Thoracic aorta (tissue), 2 donors: ENCODE data around the gene ALG1. TPM values are rescaled to one million over a fixed set of nuclear protein-coding genes. Genes with fewer than 3 reads are reported as not detected.
"Not testable (repeated sequence)": the region's sequence is repeated elsewhere in the genome, so short reads cannot be mapped to it uniquely, and the experiment has no call there.

Experiments used
- ATAC-seq: fragments of 150-250 bp; one replicate; pipeline ENCODE4 v1.8.0; 2017; ENCODE audit warnings: low read depth; ENCODE audit not compliant: insufficient number of reproducible peaks, low FRiP score
- DNase-seq: peaks from one replicate; pipeline ENCODE4 v3.0.0-alpha.2; 2020; ENCODE audit warnings: low spot score
- H3K27ac ChIP-seq, 2 donors: fragments of 200-600 bp; sonication (generic); 1 replicate in 1 of 2; 2 replicates in 1 of 2; pipeline ENCODE4 v1.5.1; 2016; ENCODE audit warnings: mild to moderate bottlenecking in 2 of 2, moderate library complexity in 2 of 2
- H3K27me3 ChIP-seq: fragments of 200-600 bp; sonication (generic); replicated peaks from 2 replicates; pipeline ENCODE4 v1.6.0; 2016; ENCODE audit warnings: mild to moderate bottlenecking; ENCODE audit not compliant: insufficient read depth
- H3K36me3 ChIP-seq: fragments of 200-600 bp; sonication (generic); one replicate; pipeline ENCODE4 v1.5.1; 2016
- H3K4me1 ChIP-seq, 2 donors: fragments of 200-600 bp; sonication (generic); 1 replicate in 1 of 2; 2 replicates in 1 of 2; pipeline versions ENCODE4 v1.5.1 to v1.6.0; 2016; ENCODE audit warnings: low read depth in 2 of 2, mild to moderate bottlenecking in 1 of 2; ENCODE audit not compliant: control insufficient read depth in 1 of 2
- H3K4me3 ChIP-seq: fragments of 200-600 bp; sonication (generic); 2 replicates; pipeline ENCODE4 v1.5.1; 2016; ENCODE audit warnings: mild to moderate bottlenecking
- H3K9me3 ChIP-seq: fragments of 200-600 bp; sonication (generic); 2 replicates; pipeline ENCODE4 v1.5.1; 2016
- total RNA-seq, 2 donors: library from RNA; depleted of rRNA; stranded (reverse); fragments of >200 nt; gene quantifications; one replicate each; pipeline versions ENCODE4 v1.1.0 to v1.2.3, GENCODE V29; 2016
- TF ChIP-seq, protein P1 (sequence below): fragments of 200-600 bp; sonication (generic); IDR thresholded peaks from one replicate; pipeline ENCODE4 v1.5.1; 2019; ENCODE audit warnings: antibody characterized with exemption

ALG1 gene
- total RNA-seq, 2 donors from 2014 or later, result 24.1 to 36.7 TPM

DNA sequence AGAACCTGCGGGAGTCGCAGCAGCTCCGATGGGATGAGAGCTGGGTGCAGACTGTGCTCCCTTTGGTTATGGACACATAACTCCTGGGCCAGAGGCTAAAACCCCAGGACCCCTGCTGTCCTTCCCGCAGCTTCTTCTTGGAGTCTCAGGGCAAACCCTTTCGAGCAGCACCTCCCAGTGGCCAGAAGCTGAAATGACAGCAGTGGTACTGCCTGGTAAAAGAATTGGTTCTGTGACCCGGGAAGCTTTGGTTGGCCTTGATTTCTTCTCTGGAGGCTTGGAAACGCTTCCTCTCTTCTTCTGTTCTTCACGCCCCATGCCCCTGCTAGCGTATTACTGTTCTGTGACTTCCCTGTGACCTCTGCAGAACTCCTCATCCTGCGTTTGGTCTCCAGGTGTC is 13.2 kb downstream of the ALG1 start:
- H3K36me3 ChIP-seq, result peaks cover 19% of the 10 kb centered on the region
- H3K4me1 ChIP-seq, H3K4me3 ChIP-seq, H3K27me3 ChIP-seq, H3K27ac ChIP-seq, DNase-seq, H3K9me3 ChIP-seq, ATAC-seq: not testable (repeated sequence)
- TF ChIP-seq, protein P1, sequence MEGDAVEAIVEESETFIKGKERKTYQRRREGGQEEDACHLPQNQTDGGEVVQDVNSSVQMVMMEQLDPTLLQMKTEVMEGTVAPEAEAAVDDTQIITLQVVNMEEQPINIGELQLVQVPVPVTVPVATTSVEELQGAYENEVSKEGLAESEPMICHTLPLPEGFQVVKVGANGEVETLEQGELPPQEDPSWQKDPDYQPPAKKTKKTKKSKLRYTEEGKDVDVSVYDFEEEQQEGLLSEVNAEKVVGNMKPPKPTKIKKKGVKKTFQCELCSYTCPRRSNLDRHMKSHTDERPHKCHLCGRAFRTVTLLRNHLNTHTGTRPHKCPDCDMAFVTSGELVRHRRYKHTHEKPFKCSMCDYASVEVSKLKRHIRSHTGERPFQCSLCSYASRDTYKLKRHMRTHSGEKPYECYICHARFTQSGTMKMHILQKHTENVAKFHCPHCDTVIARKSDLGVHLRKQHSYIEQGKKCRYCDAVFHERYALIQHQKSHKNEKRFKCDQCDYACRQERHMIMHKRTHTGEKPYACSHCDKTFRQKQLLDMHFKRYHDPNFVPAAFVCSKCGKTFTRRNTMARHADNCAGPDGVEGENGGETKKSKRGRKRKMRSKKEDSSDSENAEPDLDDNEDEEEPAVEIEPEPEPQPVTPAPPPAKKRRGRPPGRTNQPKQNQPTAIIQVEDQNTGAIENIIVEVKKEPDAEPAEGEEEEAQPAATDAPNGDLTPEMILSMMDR, result peak; percentile 56

DNA sequence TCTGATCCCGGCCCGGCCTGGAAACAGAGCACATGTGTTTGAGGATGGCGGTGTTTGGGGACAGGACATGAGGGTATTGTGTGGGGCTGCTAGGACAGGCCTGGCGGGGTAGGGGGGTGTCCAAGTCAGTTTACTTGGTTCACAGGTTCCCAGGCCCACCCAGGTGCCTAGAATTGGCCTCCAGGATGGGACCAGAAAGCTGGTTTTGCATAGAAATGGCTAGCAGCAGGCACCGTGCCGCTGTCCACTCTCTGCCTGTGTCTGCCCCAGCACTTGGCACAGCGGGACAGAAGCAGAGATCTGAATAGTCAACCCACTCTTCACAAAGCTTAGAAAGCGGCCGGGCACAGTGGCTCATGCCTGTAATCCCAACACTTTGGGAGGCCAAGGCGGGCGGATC is 14.1 kb downstream of the ALG1 start:
- not testable (repeated sequence) for DNase-seq, H3K27me3 ChIP-seq, ATAC-seq, H3K9me3 ChIP-seq, H3K4me1 ChIP-seq, H3K27ac ChIP-seq, H3K4me3 ChIP-seq
- H3K36me3 ChIP-seq, result peaks cover 15% of the 10 kb centered on the region

GRCh38 chr16:5088086-5088790 is 16.6 kb downstream of the ALG1 start:
- H3K36me3 ChIP-seq, H3K9me3 ChIP-seq, DNase-seq, H3K4me3 ChIP-seq, H3K27me3 ChIP-seq, H3K27ac ChIP-seq, ATAC-seq, H3K4me1 ChIP-seq: not testable (repeated sequence)

GRCh38 chr16:5088936-5089335 is 17.3 kb downstream of the ALG1 start:
- H3K36me3 ChIP-seq, H3K4me1 ChIP-seq, H3K27me3 ChIP-seq, H3K4me3 ChIP-seq, ATAC-seq, DNase-seq, H3K27ac ChIP-seq, H3K9me3 ChIP-seq: not testable (repeated sequence)

GRCh38 chr16:5089911-5090555 is 18.4 kb downstream of the ALG1 start:
- not testable (repeated sequence) for H3K36me3 ChIP-seq, H3K4me3 ChIP-seq, DNase-seq

GRCh38 chr16:5090592-5090991 is 18.9 kb downstream of the ALG1 start:
- H3K27me3 ChIP-seq, H3K36me3 ChIP-seq, DNase-seq, H3K9me3 ChIP-seq, H3K4me1 ChIP-seq, ATAC-seq, H3K27ac ChIP-seq, H3K4me3 ChIP-seq: not testable (repeated sequence)

More at GRCh38 chr16:5089911-5090555, 18.4 kb downstream of the ALG1 start:
- H3K27ac ChIP-seq, H3K9me3 ChIP-seq, H3K27me3 ChIP-seq, H3K4me1 ChIP-seq, ATAC-seq: not testable (repeated sequence)

DNA sequence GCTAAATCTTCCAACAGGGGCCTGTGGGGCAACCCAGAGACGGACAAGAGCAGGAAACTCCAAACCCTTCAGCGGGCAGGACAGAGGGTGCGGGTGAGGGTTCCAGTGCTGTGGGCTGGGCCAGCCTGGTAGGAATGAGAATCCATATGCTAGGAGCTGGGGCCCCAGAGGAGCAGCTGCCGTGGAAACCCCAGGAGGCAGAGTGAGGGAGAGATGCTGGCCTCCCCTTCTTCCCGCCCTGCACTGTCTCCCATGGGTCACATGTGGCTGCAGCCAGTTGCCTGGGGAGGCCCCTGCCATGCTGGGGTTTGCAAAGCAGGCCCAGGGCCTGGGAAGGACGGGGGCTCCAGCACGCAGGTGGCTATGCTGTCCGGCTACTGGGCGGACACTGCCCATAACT is 21.4 kb downstream of the ALG1 start:
- not testable (repeated sequence) for ATAC-seq, H3K27me3 ChIP-seq, DNase-seq, H3K4me1 ChIP-seq, H3K9me3 ChIP-seq, H3K36me3 ChIP-seq, H3K27ac ChIP-seq, H3K4me3 ChIP-seq

- not testable (repeated sequence) for H3K4me3 ChIP-seq, DNase-seq, H3K4me1 ChIP-seq, H3K36me3 ChIP-seq, H3K27ac ChIP-seq, H3K9me3 ChIP-seq, ATAC-seq, H3K27me3 ChIP-seq
Observed at GRCh38 chr16:5093746-5094145, 22.1 kb downstream of the ALG1 start.

DNA sequence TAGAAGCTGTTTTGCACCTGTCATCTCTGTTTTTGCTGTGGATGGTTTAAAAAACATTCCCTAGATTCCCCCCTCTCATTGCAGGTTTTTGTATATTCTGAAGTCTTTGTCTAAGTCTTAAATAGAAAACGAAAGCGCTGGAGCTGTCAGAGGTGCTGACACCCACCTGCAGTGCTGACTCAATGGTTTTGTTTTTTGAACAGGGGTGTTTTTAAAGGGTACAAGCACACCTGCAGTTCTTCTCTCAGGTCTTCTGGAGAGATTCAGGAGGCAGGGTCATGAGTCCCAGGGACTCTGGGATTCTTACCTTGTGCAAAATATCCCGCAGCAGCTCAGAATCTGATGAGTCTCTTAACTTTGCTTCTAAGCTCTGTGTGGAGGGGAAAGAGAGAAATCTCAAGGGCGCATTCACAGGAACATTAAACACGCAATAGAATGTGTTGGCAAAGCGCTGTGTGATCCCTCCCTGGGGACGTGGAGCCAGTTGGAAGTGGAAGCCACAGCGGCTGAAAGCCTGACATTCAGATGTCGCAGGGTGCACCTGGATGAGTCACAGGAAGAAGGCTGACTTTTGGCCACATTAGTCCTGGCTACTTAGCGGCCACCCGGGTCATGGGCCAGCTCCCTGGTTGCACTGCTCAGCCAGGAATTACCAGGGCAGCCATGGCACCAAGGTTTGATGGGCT is 23.6 kb downstream of the ALG1 start:
- H3K27me3 ChIP-seq, DNase-seq, H3K27ac ChIP-seq, H3K36me3 ChIP-seq, H3K4me1 ChIP-seq, ATAC-seq, H3K4me3 ChIP-seq, H3K9me3 ChIP-seq: not testable (repeated sequence)

- not testable (repeated sequence) for DNase-seq, H3K27me3 ChIP-seq, H3K9me3 ChIP-seq, H3K4me1 ChIP-seq, H3K36me3 ChIP-seq, ATAC-seq
- H3K4me3 ChIP-seq, result peak overlapping the region; percentile 96
- H3K27ac ChIP-seq, result peak overlapping the region in 1 of 2 donors; percentile 70
Observed at GRCh38 chr16:5096437-5097060, 24.9 kb downstream of the ALG1 start.

DNA sequence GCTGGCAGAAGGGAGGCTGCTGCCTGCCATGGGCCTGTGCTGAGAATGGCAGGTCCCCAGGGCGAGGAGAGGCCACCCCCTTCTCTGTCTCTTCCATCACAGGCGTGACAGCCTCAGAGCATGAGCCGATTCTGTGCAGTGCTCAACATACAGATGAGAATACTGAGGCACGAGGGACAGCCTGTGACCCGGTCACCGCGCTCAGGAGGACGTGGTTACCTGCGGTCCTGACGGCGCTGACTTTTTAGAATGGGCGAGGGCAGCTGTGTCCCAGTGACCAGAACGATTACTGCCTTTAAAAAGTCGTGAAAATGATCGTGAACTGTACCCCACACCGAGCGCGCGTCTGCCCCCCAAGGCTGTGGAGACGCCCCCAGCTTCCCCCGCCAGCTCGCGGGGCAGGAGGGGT is 25.4 kb downstream of the ALG1 start:
- H3K27me3 ChIP-seq, H3K36me3 ChIP-seq, H3K9me3 ChIP-seq, DNase-seq, ATAC-seq, H3K4me1 ChIP-seq: not testable (repeated sequence)
- peak overlapping the region; percentile 96 for H3K4me3 ChIP-seq
- H3K27ac ChIP-seq, result peak overlapping the region; percentile 58 to 70
